KMS-11 (cell line): ENCODE data around the gene CENPS.
A peak's percentile ranks its signal among the peaks of the same experiment; 100 is the strongest.
"Not testable (repeated sequence)": the region's sequence is repeated elsewhere in the genome, so short reads cannot be mapped to it uniquely, and the experiment has no call there.

ENCODE experiments used
- H2AFZ ChIP-seq: fragments of 200-600 bp; sonication (generic); 2 replicates; pipeline ENCODE4 v1.6.1; 2016; ENCODE audit warnings: antibody characterized with exemption, mixed run types, low read depth
- H3K27ac ChIP-seq: fragments of 200-600 bp; sonication (generic); 2 replicates; pipeline ENCODE4 v1.6.1; 2016; ENCODE audit warnings: mild to moderate bottlenecking, mixed run types
- H3K27me3 ChIP-seq: fragments of 200-600 bp; sonication (generic); 2 replicates; pipeline ENCODE4 v1.6.1; 2017; ENCODE audit warnings: mild to moderate bottlenecking, low read depth, mixed run types, moderate library complexity; ENCODE audit not compliant: insufficient read depth
- H3K36me3 ChIP-seq: fragments of 200-600 bp; sonication (generic); 2 replicates; pipeline ENCODE4 v1.6.1; 2017; ENCODE audit warnings: mild to moderate bottlenecking, mixed run types; ENCODE audit not compliant: insufficient read depth
- H3K4me1 ChIP-seq: fragments of 200-600 bp; sonication (generic); 2 replicates; pipeline ENCODE4 v1.6.1; 2016; ENCODE audit warnings: mild to moderate bottlenecking, low read depth, mixed run types; ENCODE audit not compliant: poor library complexity, severe bottlenecking
- H3K4me2 ChIP-seq: fragments of 200-600 bp; sonication (generic); 2 replicates; pipeline ENCODE4 v1.7.0; 2016; ENCODE audit warnings: mild to moderate bottlenecking, mixed run types
- H3K4me3 ChIP-seq: fragments of 200-600 bp; sonication (generic); IDR thresholded peaks from 2 replicates; pipeline ENCODE4 v1.6.1; 2017; ENCODE audit warnings: low read depth, low read length, mixed read lengths; ENCODE audit not compliant: insufficient read depth
- H3K79me2 ChIP-seq: fragments of 200-600 bp; sonication (generic); 2 replicates; pipeline ENCODE4 v1.6.1; 2016; ENCODE audit warnings: low read depth, mixed run types; ENCODE audit not compliant: insufficient read depth
- H3K9ac ChIP-seq: fragments of 200-600 bp; sonication (generic); 2 replicates; pipeline ENCODE4 v1.6.1; 2016; ENCODE audit warnings: mild to moderate bottlenecking, mixed run types
- H4K20me1 ChIP-seq: fragments of 200-600 bp; sonication (generic); 2 replicates; pipeline ENCODE4 v1.6.1; 2016; ENCODE audit warnings: mild to moderate bottlenecking, mixed run types; ENCODE audit not compliant: insufficient read depth
- CTCF ChIP-seq: fragments of 200-600 bp; sonication (generic); conservative IDR thresholded peaks from 2 replicates; pipeline ENCODE4 v1.6.1; 2017; ENCODE audit warnings: low read depth, mild to moderate bottlenecking, antibody characterized with exemption, low read length, moderate library complexity, mixed read lengths

The CENPS gene

GRCh38 chr1:10473145-10473765, 43.0 kb downstream of the CENPS start:
- Histone ChIP-seq H3K9ac (no peak overlapping the region), H4K20me1 (no peaks in the 10 kb centered on the region), H3K4me2 (peak overlapping the region; percentile 90), H3K4me1 (peaks cover 34% of the 10 kb centered on the region), H3K27ac (peak overlapping the region; percentile 12; the same call in 1 of the 2 replicates), H3K4me3 (no peak overlapping the region), H3K79me2 (peaks cover 31% of the 10 kb centered on the region; the same call in 1 of the 2 replicates), H2AFZ (peak overlapping the region; percentile 98), H3K27me3 (no peaks in the 10 kb centered on the region), H3K36me3 (no peaks in the 10 kb centered on the region)
- no peak for TF ChIP-seq CTCF

GRCh38 chr1:10474309-10474612, 44.0 kb downstream of the CENPS start:
- peaks cover 41% of the 10 kb centered on the region; the same call in 1 of the 2 replicates for H3K79me2 ChIP-seq
- H3K4me2 ChIP-seq, result peak overlapping the region; percentile 86
- not testable (repeated sequence) for H3K36me3 ChIP-seq, H3K4me3 ChIP-seq, H4K20me1 ChIP-seq, H3K27ac ChIP-seq, H3K27me3 ChIP-seq
- peak overlapping the region; percentile 98 for H2AFZ ChIP-seq
- peaks cover 34% of the 10 kb centered on the region for H3K4me1 ChIP-seq
- peak overlapping the region; percentile 28; the same call in 1 of the 2 replicates for H3K9ac ChIP-seq

- Histone ChIP-seq H3K27me3 (no peaks in the 10 kb centered on the region), H4K20me1 (no peaks in the 10 kb centered on the region), H3K27ac (no peak within 1 kb of the TSS), H3K79me2 (peaks cover 42% of the 10 kb centered on the region; the same call in 1 of the 2 replicates), H2AFZ (peak within 1 kb of the TSS; percentile 98), H3K4me1 (peaks cover 34% of the 10 kb centered on the region), H3K36me3 (no peaks in the 10 kb centered on the region), H3K4me2 (peak within 1 kb of the TSS; percentile 86), H3K4me3 (peak within 1 kb of the TSS; percentile 81), H3K9ac (peak within 1 kb of the TSS; percentile 28; the same call in 1 of the 2 replicates)
- no peak for TF ChIP-seq CTCF
Measured at GRCh38 chr1:10474613-10475507, 44.6 kb downstream of the CENPS start, which contains the start of gene PEX14. TSS of gene PEX14 (plus strand) at chr1:10474950. CDS start at chr1:10474967, 17 bp downstream.

- Histone ChIP-seq H4K20me1 (no peaks in the 10 kb centered on the region), H3K27ac (no peak overlapping the region), H3K27me3 (no peaks in the 10 kb centered on the region), H3K79me2 (peaks cover 42% of the 10 kb centered on the region; the same call in 1 of the 2 replicates), H3K4me1 (peaks cover 34% of the 10 kb centered on the region), H3K4me2 (peak overlapping the region; percentile 69), H3K36me3 (no peaks in the 10 kb centered on the region), H2AFZ (peak overlapping the region; percentile 98; the same call in 1 of the 2 replicates), H3K9ac (peak overlapping the region; percentile 28; the same call in 1 of the 2 replicates), H3K4me3 (peak overlapping the region; percentile 81)
- no peak for TF ChIP-seq CTCF
Measured at GRCh38 chr1:10475510-10475909, 45.3 kb downstream of the CENPS start.
